ENCODE data around the gene C19orf38. TPM values are rescaled to one million over a fixed set of nuclear protein-coding genes. Genes with fewer than 3 reads are reported as not detected.
"Not testable (repeated sequence)": the region's sequence is repeated elsewhere in the genome, so short reads cannot be mapped to it uniquely, and the experiment has no call there.

C19orf38 gene
- total RNA-seq, 1 donor from 2014 or later, result 0.33 TPM

GRCh38 chr19:10872546-10873107 lies 24.4 kb downstream of the C19orf38 start:
- peak overlapping the region; percentile 91 for H3K4me3 ChIP-seq (ENCODE audit: low read depth, low read length)

DNA sequence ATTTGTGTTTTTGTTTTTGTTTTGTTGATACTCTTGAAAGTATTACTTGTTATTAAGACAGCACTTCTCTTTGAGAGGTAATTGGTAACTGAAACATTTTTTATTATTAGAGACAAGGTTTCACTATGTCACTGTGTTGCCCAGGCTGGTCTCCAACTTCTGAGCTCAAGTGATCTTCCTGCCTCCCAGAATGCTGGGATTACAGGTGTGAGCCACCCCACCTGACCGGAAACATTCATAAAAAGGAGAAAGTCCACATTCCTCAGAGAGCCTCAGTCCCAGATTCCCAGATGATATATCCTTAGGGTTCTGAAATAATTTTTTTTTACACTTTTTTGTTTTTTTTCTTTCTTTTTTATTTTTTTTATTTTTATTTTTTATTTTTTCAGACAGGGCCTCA lies 25.8 kb downstream of the C19orf38 start:
- TF ChIP-seq CTCF (IDR thresholded peaks at IDR 0.05; ENCODE audit: insufficient read depth, low read length, poor library complexity, severe bottlenecking), result no peak

More at GRCh38 chr19:10872546-10873107, 24.4 kb downstream of the C19orf38 start:
- Histone ChIP-seq H3K36me3 (ENCODE audit: control insufficient read depth, insufficient read depth, low read length) (no peaks in the 10 kb centered on the region), H3K27me3 (ENCODE audit: control insufficient read depth, insufficient read depth, low read length) (no peaks in the 10 kb centered on the region)
- TF ChIP-seq CTCF (IDR thresholded peaks at IDR 0.05; ENCODE audit: insufficient read depth, low read length, poor library complexity, severe bottlenecking), result no peak
- no peak for DNase-seq (ENCODE audit: low read depth)

DNA sequence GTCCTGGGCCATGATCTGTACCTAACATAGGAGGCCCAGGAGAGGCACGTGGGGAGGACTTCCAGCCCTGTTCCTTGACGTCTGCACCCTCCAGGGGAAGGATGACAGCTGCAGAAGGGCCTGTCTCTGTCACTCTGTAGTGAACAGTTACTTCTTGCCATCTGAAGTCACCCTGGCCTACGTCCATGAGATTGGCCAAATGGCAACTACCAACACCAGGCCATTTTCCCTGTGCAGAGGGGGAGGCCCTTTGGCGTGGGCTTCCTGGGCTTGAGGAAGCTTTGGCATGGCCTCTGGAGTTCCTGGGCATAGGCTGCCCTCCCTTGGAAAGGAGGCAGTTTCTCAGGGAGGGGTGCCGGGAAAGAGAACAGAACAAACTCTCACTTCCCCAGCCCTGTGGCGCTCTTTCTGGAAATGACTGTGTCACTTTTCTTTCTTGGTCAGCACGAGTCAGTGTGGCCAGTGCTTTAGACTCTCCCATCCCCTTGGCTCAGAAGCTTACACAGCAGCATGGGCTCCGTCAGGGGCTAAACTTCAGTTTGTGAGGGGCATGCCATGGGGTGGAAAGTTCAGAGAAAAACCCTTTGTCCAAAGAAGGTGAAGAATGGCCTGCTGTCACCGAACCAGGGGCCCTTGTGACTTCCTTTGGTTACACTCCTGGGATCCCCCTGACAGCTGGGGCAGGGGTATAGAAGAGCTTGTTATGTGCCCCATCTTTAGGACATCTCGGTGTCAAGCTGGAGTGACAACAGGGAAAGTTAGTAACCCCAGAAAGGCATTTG lies 28.4 kb downstream of the C19orf38 start:
- H3K36me3 ChIP-seq (ENCODE audit: control insufficient read depth, insufficient read depth, low read length), result no peaks in the 10 kb centered on the region
- no peak for DNase-seq (ENCODE audit: low read depth)
- H3K4me3 ChIP-seq (ENCODE audit: low read depth, low read length), result no peak overlapping the region
- no peak for TF ChIP-seq CTCF (IDR thresholded peaks at IDR 0.05; ENCODE audit: insufficient read depth, low read length, poor library complexity, severe bottlenecking)
- no peaks in the 10 kb centered on the region for H3K27me3 ChIP-seq (ENCODE audit: control insufficient read depth, insufficient read depth, low read length)

More for the DNA sequence above, 25.8 kb downstream of the C19orf38 start:
- Histone ChIP-seq H3K36me3 (ENCODE audit: control insufficient read depth, insufficient read depth, low read length) (no peaks in the 10 kb centered on the region), H3K27me3 (ENCODE audit: control insufficient read depth, insufficient read depth, low read length) (no peaks in the 10 kb centered on the region), H3K4me3 (ENCODE audit: low read depth, low read length) (no peak overlapping the region)
- no peak for DNase-seq (ENCODE audit: low read depth)

DNA sequence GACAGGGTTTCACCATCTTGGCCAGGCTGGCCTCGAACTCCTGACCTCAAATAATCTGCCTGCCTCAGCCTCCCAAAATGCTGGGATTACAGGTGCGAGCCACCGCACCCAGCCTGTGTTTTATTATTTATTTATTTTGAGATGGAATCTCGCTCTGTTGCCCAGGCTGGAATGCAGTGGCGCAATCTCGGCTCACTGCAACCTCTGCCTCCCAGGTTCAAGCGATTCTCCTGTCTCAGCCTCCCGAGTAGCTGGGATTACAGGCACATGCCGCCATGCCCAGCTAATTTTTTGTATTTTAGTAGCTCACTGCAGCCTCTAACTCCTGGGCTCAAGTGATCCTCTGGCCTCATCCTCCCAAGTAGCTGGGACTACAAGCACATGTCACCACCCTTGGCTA lies 29.4 kb downstream of the C19orf38 start:
- H3K36me3 ChIP-seq (ENCODE audit: control insufficient read depth, insufficient read depth, low read length); H3K27me3 ChIP-seq (ENCODE audit: control insufficient read depth, insufficient read depth, low read length); DNase-seq (ENCODE audit: low read depth); H3K4me3 ChIP-seq (ENCODE audit: low read depth, low read length): not testable (repeated sequence)

- H3K27me3 ChIP-seq (ENCODE audit: control insufficient read depth, insufficient read depth, low read length), result no peaks in the 10 kb centered on the region
- H3K4me3 ChIP-seq (ENCODE audit: low read depth, low read length), result no peak overlapping the region
- no peak for TF ChIP-seq CTCF (IDR thresholded peaks at IDR 0.05; ENCODE audit: insufficient read depth, low read length, poor library complexity, severe bottlenecking)
- no peak for DNase-seq (ENCODE audit: low read depth)
- H3K36me3 ChIP-seq (ENCODE audit: control insufficient read depth, insufficient read depth, low read length), result peaks cover 1% of the 10 kb centered on the region
Measured at GRCh38 chr19:10878253-10878652, 30.0 kb downstream of the C19orf38 start.

GRCh38 chr19:10881403-10882107 lies 33.3 kb downstream of the C19orf38 start:
- no peak for DNase-seq (ENCODE audit: low read depth)
- TF ChIP-seq CTCF (IDR thresholded peaks at IDR 0.05; ENCODE audit: insufficient read depth, low read length, poor library complexity, severe bottlenecking), result no peak
- Histone ChIP-seq H3K4me3 (ENCODE audit: low read depth, low read length) (no peak overlapping the region), H3K36me3 (ENCODE audit: control insufficient read depth, insufficient read depth, low read length) (peaks cover 1% of the 10 kb centered on the region), H3K27me3 (ENCODE audit: control insufficient read depth, insufficient read depth, low read length) (no peaks in the 10 kb centered on the region)
